B cell (primary cell): Measurements from ENCODE around the gene ENTHD1.

ENCODE experiments used
- EZH2 ChIP-seq: IDR thresholded peaks from 2 replicates; pipeline ENCODE4 v1.6.1; 2012; ENCODE audit warnings: borderline replicate concordance, low read depth, mild to moderate bottlenecking, moderate library complexity, low read length; ENCODE audit not compliant: insufficient read depth, poor library complexity, severe bottlenecking
- TF ChIP-seq, protein P1 (sequence below): fragments of 200-600 bp; IDR thresholded peaks from one replicate; pipeline ENCODE4 v1.8.0; 2022; ENCODE audit warnings: antibody characterized with exemption, mild to moderate bottlenecking

DNA sequence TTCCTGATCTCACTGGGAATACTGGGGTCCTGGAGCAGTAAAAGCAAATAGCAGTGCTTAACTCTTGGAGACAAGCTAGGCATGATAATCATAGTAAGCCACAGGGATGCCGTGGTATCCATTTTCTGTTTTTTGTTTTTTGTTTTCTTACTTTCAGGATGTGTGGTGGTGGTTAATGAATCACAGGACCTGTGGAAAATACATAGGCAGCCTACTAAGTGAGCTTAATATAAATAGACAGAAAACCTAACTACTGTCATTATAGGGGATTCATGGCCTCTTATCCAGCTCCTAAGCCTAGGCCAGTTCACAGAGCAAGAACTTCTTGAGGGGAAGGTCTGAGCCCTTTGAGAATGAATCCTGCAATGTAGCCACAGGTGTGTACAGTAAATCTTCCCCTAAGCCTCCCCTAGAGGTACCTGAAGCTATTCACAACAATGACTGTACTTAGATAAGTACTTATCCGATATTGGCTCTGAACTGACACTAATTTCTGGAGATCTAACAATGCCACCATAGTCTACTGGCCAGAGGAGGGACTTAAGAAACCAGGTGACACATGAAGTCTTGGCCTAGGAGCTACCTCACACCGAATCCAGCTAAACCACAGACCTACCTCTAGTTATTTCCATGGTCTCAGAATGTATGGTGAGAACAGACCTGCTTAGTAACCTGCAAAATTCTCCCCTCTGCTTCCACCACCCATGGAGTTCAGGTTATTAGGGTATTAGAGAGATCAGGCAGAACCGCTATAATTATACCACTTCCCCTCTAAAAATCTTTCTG is 83.6 kb downstream of the ENTHD1 start:
- TF ChIP-seq, protein P1, sequence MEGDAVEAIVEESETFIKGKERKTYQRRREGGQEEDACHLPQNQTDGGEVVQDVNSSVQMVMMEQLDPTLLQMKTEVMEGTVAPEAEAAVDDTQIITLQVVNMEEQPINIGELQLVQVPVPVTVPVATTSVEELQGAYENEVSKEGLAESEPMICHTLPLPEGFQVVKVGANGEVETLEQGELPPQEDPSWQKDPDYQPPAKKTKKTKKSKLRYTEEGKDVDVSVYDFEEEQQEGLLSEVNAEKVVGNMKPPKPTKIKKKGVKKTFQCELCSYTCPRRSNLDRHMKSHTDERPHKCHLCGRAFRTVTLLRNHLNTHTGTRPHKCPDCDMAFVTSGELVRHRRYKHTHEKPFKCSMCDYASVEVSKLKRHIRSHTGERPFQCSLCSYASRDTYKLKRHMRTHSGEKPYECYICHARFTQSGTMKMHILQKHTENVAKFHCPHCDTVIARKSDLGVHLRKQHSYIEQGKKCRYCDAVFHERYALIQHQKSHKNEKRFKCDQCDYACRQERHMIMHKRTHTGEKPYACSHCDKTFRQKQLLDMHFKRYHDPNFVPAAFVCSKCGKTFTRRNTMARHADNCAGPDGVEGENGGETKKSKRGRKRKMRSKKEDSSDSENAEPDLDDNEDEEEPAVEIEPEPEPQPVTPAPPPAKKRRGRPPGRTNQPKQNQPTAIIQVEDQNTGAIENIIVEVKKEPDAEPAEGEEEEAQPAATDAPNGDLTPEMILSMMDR: no peak
- no peak for TF ChIP-seq EZH2
